NT2/D1 (cell line): ENCODE results near the gene TPX2.

Experiments
- YY1 ChIP-seq: IDR thresholded peaks from 2 replicates; pipeline ENCODE4 v1.6.1; 2011; ENCODE audit not compliant: insufficient read length, insufficient read depth
- ZNF274 ChIP-seq: IDR thresholded peaks from 2 replicates; pipeline ENCODE4 v1.6.1; 2011; ENCODE audit warnings: mild to moderate bottlenecking, low read depth, low read length

DNA sequence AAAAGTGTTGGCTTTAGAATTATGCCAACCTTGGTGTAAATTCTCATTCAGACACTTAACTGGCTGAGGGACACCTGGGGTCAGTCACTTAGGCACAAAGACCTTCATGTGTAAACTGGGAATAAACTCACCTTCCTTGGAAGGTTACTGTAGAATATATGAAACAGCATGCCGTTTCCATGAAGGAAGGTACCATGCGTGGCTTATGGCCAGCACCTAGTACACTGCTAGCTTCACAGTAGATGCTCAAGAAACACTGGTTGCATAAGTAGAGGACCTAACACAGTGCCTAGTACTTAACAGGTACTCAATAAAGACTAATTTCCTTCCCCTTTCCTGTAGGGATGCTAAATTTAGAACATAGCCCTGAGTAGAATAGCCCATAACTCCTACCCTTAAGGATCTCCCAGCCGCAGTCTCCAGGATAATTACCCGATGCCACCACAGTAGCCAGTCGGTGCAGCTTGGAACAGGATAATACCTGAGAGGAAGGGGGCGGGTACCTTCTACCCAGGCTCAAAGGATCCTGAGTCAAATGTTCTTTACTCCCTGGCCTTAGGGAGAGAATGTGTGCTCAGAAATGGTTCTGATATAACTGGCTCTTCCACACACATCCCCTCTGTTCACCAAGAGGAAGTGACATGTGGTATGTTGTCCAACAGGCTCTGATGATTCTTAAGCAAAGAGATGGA, 20.0 kb upstream of the TPX2 start:
- TF ChIP-seq YY1 (no peak), ZNF274 (no peak)
